Type B pancreatic cell (in vitro differentiated cells): ENCODE results near the gene ITPK1. TPM values are rescaled to one million over a fixed set of nuclear protein-coding genes. Genes with fewer than 3 reads are reported as not detected.

Experiments
- DNase-seq: peaks from one replicate; pipeline ENCODE4 v3.0.0; 2021; ENCODE audit warnings: mixed read lengths; ENCODE audit not compliant: unreplicated experiment; ENCODE audit errors: extremely low spot score
- H3K27ac Mint-ChIP-seq: 2 replicates; pipeline ENCODE4 v1.8.0; 2021; ENCODE audit warnings: mild to moderate bottlenecking, mixed read lengths
- H3K27me3 Mint-ChIP-seq: 2 replicates; pipeline ENCODE4 v1.8.0; 2021; ENCODE audit warnings: mixed read lengths
- H3K36me3 Mint-ChIP-seq: 2 replicates; pipeline ENCODE4 v1.8.0; 2021; ENCODE audit warnings: mixed read lengths
- H3K4me1 Mint-ChIP-seq: one replicate; pipeline ENCODE4 v1.8.0; 2021; ENCODE audit warnings: mixed read lengths; ENCODE audit not compliant: unreplicated experiment
- H3K4me3 Mint-ChIP-seq: 2 replicates; pipeline ENCODE4 v1.8.0; 2021; ENCODE audit warnings: mild to moderate bottlenecking, mixed read lengths
- H3K9me3 Mint-ChIP-seq: 2 replicates; pipeline ENCODE4 v1.8.0; 2021; ENCODE audit warnings: mixed read lengths
- CTCF ChIP-seq: fragments of 200-600 bp; sonication (generic); conservative IDR thresholded peaks from 2 replicates; pipeline ENCODE4 v1.5.0; 2021; ENCODE audit warnings: antibody characterized with exemption, mild to moderate bottlenecking
- total RNA-seq: library from RNA; stranded (reverse); gene quantifications from 2 replicates; pipeline ENCODE4 v1.2.1, GENCODE V29; 2021; ENCODE audit warnings: low replicate concordance

ITPK1 gene
- total RNA-seq, 1 donor from 2014 or later, result 40.2 TPM

DNA sequence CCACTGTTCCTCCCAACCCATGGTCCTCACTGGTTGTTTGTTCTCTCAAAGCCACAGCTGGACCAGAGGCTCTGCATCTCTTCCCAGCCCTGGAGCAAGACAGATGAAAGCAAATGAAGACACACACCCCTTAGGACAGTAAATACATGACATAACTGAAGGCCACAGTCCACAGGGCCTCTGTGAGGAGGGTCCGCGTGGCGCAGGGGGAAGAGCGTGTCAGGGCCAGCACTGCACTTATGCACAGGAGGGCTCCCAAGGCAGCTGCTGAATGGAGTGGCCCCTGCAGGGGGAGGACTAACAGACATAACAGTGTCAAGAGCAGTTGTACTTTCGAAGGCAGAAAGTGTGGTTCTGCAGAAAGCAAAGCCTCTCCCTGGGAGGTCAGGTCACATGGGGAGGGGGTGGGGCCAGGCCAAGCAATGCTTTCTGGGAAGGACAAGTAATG lies 112.8 kb downstream of the ITPK1 start:
- Mint-ChIP-seq H3K4me3 (no peak overlapping the region), H3K27me3 (no peaks in the 10 kb centered on the region), H3K9me3 (no peaks in the 10 kb centered on the region), H3K4me1 (peaks cover 23% of the 10 kb centered on the region), H3K27ac (peak overlapping the region; percentile 26), H3K36me3 (no peaks in the 10 kb centered on the region)
- TF ChIP-seq CTCF, result no peak
- DNase-seq, result no peak

DNA sequence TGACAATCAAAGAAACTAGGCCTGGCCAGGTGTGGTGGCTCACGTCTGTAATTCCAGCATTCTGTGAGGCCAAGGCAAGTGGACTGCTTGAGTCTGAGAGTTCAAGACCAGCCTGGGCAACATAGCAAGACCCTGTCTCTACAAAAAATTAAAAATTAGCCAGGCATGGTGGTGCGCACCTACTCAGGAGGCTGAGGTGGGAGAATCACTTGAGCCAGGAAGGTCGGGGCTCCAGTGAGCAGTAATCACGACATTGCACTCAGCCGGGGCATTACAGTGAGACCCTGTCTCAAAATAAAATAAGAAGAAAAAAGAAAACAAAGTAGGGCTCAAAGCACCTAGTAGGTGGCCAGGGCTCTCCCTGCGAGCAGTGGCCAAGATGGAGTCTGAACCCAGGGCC lies 113.7 kb downstream of the ITPK1 start:
- Mint-ChIP-seq H3K4me1 (peaks cover 27% of the 10 kb centered on the region), H3K27ac (no peak overlapping the region), H3K27me3 (no peaks in the 10 kb centered on the region), H3K36me3 (no peaks in the 10 kb centered on the region), H3K9me3 (no peaks in the 10 kb centered on the region), H3K4me3 (no peak overlapping the region)
- no peak for DNase-seq
- no peak for TF ChIP-seq CTCF

- Mint-ChIP-seq H3K36me3 (no peaks in the 10 kb centered on the region), H3K4me1 (peaks cover 14% of the 10 kb centered on the region), H3K4me3 (no peak overlapping the region), H3K27me3 (no peaks in the 10 kb centered on the region), H3K27ac (no peak overlapping the region), H3K9me3 (no peaks in the 10 kb centered on the region)
- DNase-seq, result no peak
- no peak for TF ChIP-seq CTCF
Measured at GRCh38 chr14:92998946-92999345, 116.8 kb downstream of the ITPK1 start.

DNA sequence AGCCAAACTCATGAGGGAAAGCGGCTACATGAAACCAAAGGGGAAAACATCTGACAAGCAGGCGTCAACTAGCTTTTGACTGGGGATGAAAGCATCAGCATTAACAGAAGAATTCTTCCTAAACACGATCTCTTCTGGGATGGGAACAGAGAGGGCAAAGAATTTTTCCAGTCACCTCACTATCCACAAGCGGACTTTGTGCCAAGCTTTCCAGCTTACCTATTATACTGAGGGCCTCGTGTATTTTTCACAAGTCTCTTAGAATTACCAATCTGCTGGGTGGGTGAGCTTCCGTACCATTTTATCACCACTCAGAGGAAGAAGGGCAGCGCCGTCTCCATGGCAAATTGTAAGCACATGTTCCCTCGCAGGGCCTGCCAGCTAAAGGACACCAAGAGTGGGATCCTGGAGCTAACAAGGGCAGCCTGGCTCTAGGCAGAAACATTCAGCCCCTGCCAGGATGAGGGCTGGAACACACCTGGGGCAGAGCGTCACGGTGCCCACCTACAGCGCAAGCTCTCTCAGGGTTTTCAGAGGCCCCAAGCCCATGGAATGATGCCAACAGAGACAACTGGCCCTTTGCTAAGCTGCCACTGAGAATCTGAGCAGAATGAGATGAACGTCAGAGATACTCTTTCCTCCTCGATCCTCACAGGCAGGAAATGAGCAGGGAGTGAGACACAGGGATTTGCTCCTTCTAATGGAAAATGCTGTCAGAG lies 118.2 kb downstream of the ITPK1 start:
- H3K9me3 Mint-ChIP-seq, result no peaks in the 10 kb centered on the region

GRCh38 chr14:92995620-92996019 lies 120.1 kb downstream of the ITPK1 start:
- no peaks in the 10 kb centered on the region for H3K36me3 Mint-ChIP-seq

More for the DNA sequence above, 118.2 kb downstream of the ITPK1 start:
- no peak for TF ChIP-seq CTCF
- no peak for DNase-seq
- no peaks in the 10 kb centered on the region for H3K36me3 Mint-ChIP-seq
- H3K4me3 Mint-ChIP-seq, result no peak overlapping the region
- H3K27ac Mint-ChIP-seq, result no peak overlapping the region
- peaks cover 6% of the 10 kb centered on the region for H3K4me1 Mint-ChIP-seq
- no peaks in the 10 kb centered on the region for H3K27me3 Mint-ChIP-seq

More at GRCh38 chr14:92995620-92996019, 120.1 kb downstream of the ITPK1 start:
- peaks cover 11% of the 10 kb centered on the region for H3K4me1 Mint-ChIP-seq
- no peaks in the 10 kb centered on the region for H3K27me3 Mint-ChIP-seq
- no peaks in the 10 kb centered on the region for H3K9me3 Mint-ChIP-seq
- H3K27ac Mint-ChIP-seq, result peak overlapping the region; percentile 51
- no peak for DNase-seq
- TF ChIP-seq CTCF, result no peak
- H3K4me3 Mint-ChIP-seq, result no peak overlapping the region
